Measurements from ENCODE around the gene MAP6D1.

GRCh38 chr3:183837390-183837789 lies 12.0 kb upstream of the MAP6D1 start:
- no peak for TF ChIP-seq POLR2A (IDR thresholded peaks at IDR 0.05)
- TF ChIP-seq, protein P1, sequence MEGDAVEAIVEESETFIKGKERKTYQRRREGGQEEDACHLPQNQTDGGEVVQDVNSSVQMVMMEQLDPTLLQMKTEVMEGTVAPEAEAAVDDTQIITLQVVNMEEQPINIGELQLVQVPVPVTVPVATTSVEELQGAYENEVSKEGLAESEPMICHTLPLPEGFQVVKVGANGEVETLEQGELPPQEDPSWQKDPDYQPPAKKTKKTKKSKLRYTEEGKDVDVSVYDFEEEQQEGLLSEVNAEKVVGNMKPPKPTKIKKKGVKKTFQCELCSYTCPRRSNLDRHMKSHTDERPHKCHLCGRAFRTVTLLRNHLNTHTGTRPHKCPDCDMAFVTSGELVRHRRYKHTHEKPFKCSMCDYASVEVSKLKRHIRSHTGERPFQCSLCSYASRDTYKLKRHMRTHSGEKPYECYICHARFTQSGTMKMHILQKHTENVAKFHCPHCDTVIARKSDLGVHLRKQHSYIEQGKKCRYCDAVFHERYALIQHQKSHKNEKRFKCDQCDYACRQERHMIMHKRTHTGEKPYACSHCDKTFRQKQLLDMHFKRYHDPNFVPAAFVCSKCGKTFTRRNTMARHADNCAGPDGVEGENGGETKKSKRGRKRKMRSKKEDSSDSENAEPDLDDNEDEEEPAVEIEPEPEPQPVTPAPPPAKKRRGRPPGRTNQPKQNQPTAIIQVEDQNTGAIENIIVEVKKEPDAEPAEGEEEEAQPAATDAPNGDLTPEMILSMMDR (IDR thresholded peaks at IDR 0.05), result no peak

Data from body of pancreas (tissue), 4 donors.